H9 (cell line): ENCODE measurements around the gene MALRD1. TPM values are rescaled to one million over a fixed set of nuclear protein-coding genes. Genes with fewer than 3 reads are reported as not detected.

Source experiments
- DNase-seq: peaks from one replicate; pipeline ENCODE4 v3.0.0-alpha.2; 2017
- H2AFZ ChIP-seq: one replicate; pipeline ENCODE4 v1.6.1; 2013; ENCODE audit warnings: mild to moderate bottlenecking, low read length, control low read depth, moderate library complexity
- H2AK5ac ChIP-seq: 2 replicates; pipeline ENCODE4 v1.6.1; 2013; ENCODE audit warnings: low read length, control low read depth, mixed read lengths; ENCODE audit not compliant: insufficient read length
- H2BK120ac ChIP-seq: one replicate; pipeline ENCODE4 v1.6.1; 2013; ENCODE audit warnings: low read depth, mild to moderate bottlenecking, low read length, control low read depth, inconsistent platforms; ENCODE audit not compliant: poor library complexity, severe bottlenecking
- H2BK12ac ChIP-seq: 2 replicates; pipeline ENCODE4 v1.6.1; 2013; ENCODE audit warnings: low read length, control low read depth, mixed read lengths, low read depth; ENCODE audit not compliant: insufficient read length
- H2BK15ac ChIP-seq: 2 replicates; pipeline ENCODE4 v1.6.1; 2013; ENCODE audit warnings: low read depth, low read length, control low read depth
- H2BK20ac ChIP-seq: one replicate; pipeline ENCODE4 v1.6.1; 2013; ENCODE audit warnings: low read depth, mild to moderate bottlenecking, low read length, control low read depth, inconsistent platforms; ENCODE audit not compliant: poor library complexity, severe bottlenecking
- H2BK5ac ChIP-seq: 2 replicates; pipeline ENCODE4 v1.6.1; 2013; ENCODE audit warnings: low read length, control low read depth, mixed read lengths; ENCODE audit not compliant: insufficient read length
- H3K14ac ChIP-seq: 2 replicates; pipeline ENCODE4 v1.6.1; 2013; ENCODE audit warnings: low read length, control low read depth; ENCODE audit not compliant: insufficient read depth
- H3K18ac ChIP-seq: 2 replicates; pipeline ENCODE4 v1.6.1; 2013; ENCODE audit warnings: low read depth, mild to moderate bottlenecking, mixed read lengths, low read length, control low read depth; ENCODE audit not compliant: insufficient read length
- H3K23ac ChIP-seq: 2 replicates; pipeline ENCODE4 v1.6.1; 2013; ENCODE audit warnings: low read length, control low read depth, mixed read lengths, low read depth; ENCODE audit not compliant: insufficient read length
- H3K23me2 ChIP-seq: 2 replicates; pipeline ENCODE4 v1.6.1; 2013; ENCODE audit warnings: low read depth, mild to moderate bottlenecking, mixed read lengths, low read length, control low read depth; ENCODE audit not compliant: insufficient read length, poor library complexity, severe bottlenecking
- H3K27ac ChIP-seq: 2 replicates; pipeline ENCODE4 v1.5.1; 2013; ENCODE audit warnings: low read length, control low read depth, mixed read lengths, low read depth; ENCODE audit not compliant: insufficient read length
- H3K27me3 ChIP-seq: 2 replicates; pipeline ENCODE4 v1.6.1; 2013; ENCODE audit warnings: low read length, control low read depth, inconsistent platforms; ENCODE audit not compliant: insufficient read depth
- H3K4ac ChIP-seq: 2 replicates; pipeline ENCODE4 v1.6.1; 2013; ENCODE audit warnings: low read depth, mild to moderate bottlenecking, control low read depth, inconsistent platforms, low read length, moderate library complexity
- H3K4me1 ChIP-seq: 2 replicates; pipeline ENCODE4 v1.6.1; 2013; ENCODE audit warnings: low read length, control low read depth, inconsistent platforms; ENCODE audit not compliant: insufficient read depth
- H3K4me2 ChIP-seq: 2 replicates; pipeline ENCODE4 v1.6.1; 2013; ENCODE audit warnings: low read length, control low read depth, mixed read lengths; ENCODE audit not compliant: insufficient read length, insufficient read depth
- H3K56ac ChIP-seq: 2 replicates; pipeline ENCODE4 v1.6.1; 2013; ENCODE audit warnings: low read depth, mild to moderate bottlenecking, mixed read lengths, low read length, control low read depth; ENCODE audit not compliant: insufficient read length
- H3K79me1 ChIP-seq: 2 replicates; pipeline ENCODE4 v1.6.1; 2013; ENCODE audit warnings: low read depth, mild to moderate bottlenecking, moderate library complexity, low read length, control low read depth, inconsistent platforms; ENCODE audit not compliant: insufficient read depth, poor library complexity, severe bottlenecking
- H3K79me2 ChIP-seq: 2 replicates; pipeline ENCODE4 v1.6.1; 2013; ENCODE audit warnings: low read length, control low read depth, inconsistent platforms; ENCODE audit not compliant: insufficient read depth
- H3K9ac ChIP-seq: 2 replicates; pipeline ENCODE4 v1.6.1; 2013; ENCODE audit warnings: low read length, control low read depth, mixed read lengths; ENCODE audit not compliant: insufficient read length; ENCODE audit errors: extremely low read depth
- H3K9me3 ChIP-seq: one replicate; pipeline ENCODE4 v1.6.1; 2013; ENCODE audit warnings: low read depth, low read length, inconsistent platforms; ENCODE audit not compliant: control insufficient read depth
- H3T11ph ChIP-seq: one replicate; pipeline ENCODE4 v1.6.1; 2013; ENCODE audit warnings: mild to moderate bottlenecking, low read length, control low read depth, inconsistent platforms
- H4K20me1 ChIP-seq: one replicate; pipeline ENCODE4 v1.6.1; 2013; ENCODE audit not compliant: control insufficient read depth, insufficient read length, insufficient read depth
- H4K5ac ChIP-seq: 2 replicates; pipeline ENCODE4 v1.6.1; 2013; ENCODE audit warnings: low read depth, mild to moderate bottlenecking, mixed read lengths, low read length, control low read depth; ENCODE audit not compliant: insufficient read length
- H4K8ac ChIP-seq: replicated peaks from 2 replicates; pipeline ENCODE4 v1.6.1; 2013; ENCODE audit warnings: low read length, control low read depth, mixed read lengths, low read depth; ENCODE audit not compliant: insufficient read length
- H4K91ac ChIP-seq: 2 replicates; pipeline ENCODE4 v1.6.1; 2013; ENCODE audit warnings: low read depth, mild to moderate bottlenecking, moderate library complexity, mixed read lengths, low read length, control low read depth; ENCODE audit not compliant: insufficient read length
- H3K27ac Mint-ChIP-seq, 3 experiments: 2 replicates in 2 of 3; 3 replicates in 1 of 3; pipeline ENCODE4 v1.8.0; 2020 to 2021; ENCODE audit warnings: mixed read lengths in 3 of 3, mild to moderate bottlenecking in 1 of 3, moderate library complexity in 1 of 3
- H3K27me3 Mint-ChIP-seq: 2 replicates; pipeline ENCODE4 v1.8.0; 2021; ENCODE audit warnings: low read depth, mild to moderate bottlenecking, moderate library complexity, mixed read lengths
- H3K36me3 Mint-ChIP-seq, 3 experiments: 2 replicates in 2 of 3; 3 replicates in 1 of 3; pipeline ENCODE4 v1.8.0; 2020 to 2021; ENCODE audit warnings: low read depth in 3 of 3, mixed read lengths in 3 of 3; ENCODE audit not compliant: insufficient read depth in 1 of 3
- H3K4me1 Mint-ChIP-seq, 2 experiments: 2 replicates each; pipeline ENCODE4 v1.8.0; 2020; ENCODE audit warnings: mixed read lengths in 2 of 2
- H3K4me3 Mint-ChIP-seq, 2 experiments: 2 replicates in 1 of 2; 3 replicates in 1 of 2; pipeline ENCODE4 v1.8.0; 2020 to 2021; ENCODE audit warnings: mild to moderate bottlenecking in 2 of 2, mixed read lengths in 2 of 2, moderate library complexity in 1 of 2
- H3K9me3 Mint-ChIP-seq, 2 experiments: 2 replicates in 1 of 2; 3 replicates in 1 of 2; pipeline ENCODE4 v1.8.0; 2020; ENCODE audit warnings: mild to moderate bottlenecking in 2 of 2, mixed read lengths in 2 of 2, moderate library complexity in 1 of 2
- WGBS: extraction: QIAGEN DNeasy Blood & Tissue Kit; methylation state at CpG from one replicate; pipeline ENCODE4 v1.1.7; 2013; ENCODE audit warnings: missing lambda C conversion rate, low lambda C conversion rate, mixed read lengths; ENCODE audit not compliant: insufficient read length; ENCODE audit errors: extremely low coverage; 5-methylcytosine and 5-hydroxymethylcytosine counted together
- total RNA-seq: library from RNA; stranded (reverse); gene quantifications from 2 replicates; pipeline ENCODE4 v1.2.1, GENCODE V29; 2021
- TF ChIP-seq, protein P1 (sequence below): fragments of 200-600 bp; sonication (generic); conservative IDR thresholded peaks from 3 replicates; pipeline ENCODE4 v1.8.0; 2021; ENCODE audit warnings: antibody characterized with exemption, mild to moderate bottlenecking

MALRD1 gene
- total RNA-seq, 1 experiment from 2014 or later, result 0.20 TPM

DNA sequence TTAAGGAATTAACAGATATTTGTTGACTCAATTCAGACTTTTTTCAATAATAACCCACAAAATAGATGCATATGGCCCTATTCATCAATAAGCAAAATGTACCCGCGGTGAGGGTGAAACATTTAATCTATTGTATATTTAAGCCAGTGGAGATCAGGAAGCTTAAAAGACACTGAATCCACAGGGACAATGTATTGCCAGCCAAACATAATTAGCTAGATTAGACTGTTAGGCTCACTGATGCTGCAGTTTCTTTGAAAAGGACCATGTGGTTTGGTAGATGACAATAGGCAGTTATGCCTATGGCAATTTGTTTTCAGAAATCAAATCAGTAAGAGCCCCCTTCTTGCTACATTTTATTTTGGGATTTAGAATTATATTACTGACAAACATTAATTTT, 680.4 kb downstream of the MALRD1 start:
- H2BK120ac ChIP-seq, result no peak overlapping the region
- H3K9ac ChIP-seq, result no peak overlapping the region
- H2AK5ac ChIP-seq, result no peak overlapping the region
- WGBS, result no CpG with 5 or more reads among the region's 2 CpGs
- no peak overlapping the region for H3T11ph ChIP-seq
- no peak overlapping the region for H2AFZ ChIP-seq
- H3K36me3 Mint-ChIP-seq, result peaks cover 0 to 2% (median 0%) of the 10 kb centered on the region in 3 experiments; a peak in 2 of 7 replicates
- H3K27ac Mint-ChIP-seq, result no peak overlapping the region
- no peak overlapping the region for H2BK15ac ChIP-seq
- no peaks in the 10 kb centered on the region for H3K27me3 ChIP-seq
- no peak overlapping the region for H2BK12ac ChIP-seq
- no peak overlapping the region for H2BK5ac ChIP-seq
- TF ChIP-seq, protein P1, sequence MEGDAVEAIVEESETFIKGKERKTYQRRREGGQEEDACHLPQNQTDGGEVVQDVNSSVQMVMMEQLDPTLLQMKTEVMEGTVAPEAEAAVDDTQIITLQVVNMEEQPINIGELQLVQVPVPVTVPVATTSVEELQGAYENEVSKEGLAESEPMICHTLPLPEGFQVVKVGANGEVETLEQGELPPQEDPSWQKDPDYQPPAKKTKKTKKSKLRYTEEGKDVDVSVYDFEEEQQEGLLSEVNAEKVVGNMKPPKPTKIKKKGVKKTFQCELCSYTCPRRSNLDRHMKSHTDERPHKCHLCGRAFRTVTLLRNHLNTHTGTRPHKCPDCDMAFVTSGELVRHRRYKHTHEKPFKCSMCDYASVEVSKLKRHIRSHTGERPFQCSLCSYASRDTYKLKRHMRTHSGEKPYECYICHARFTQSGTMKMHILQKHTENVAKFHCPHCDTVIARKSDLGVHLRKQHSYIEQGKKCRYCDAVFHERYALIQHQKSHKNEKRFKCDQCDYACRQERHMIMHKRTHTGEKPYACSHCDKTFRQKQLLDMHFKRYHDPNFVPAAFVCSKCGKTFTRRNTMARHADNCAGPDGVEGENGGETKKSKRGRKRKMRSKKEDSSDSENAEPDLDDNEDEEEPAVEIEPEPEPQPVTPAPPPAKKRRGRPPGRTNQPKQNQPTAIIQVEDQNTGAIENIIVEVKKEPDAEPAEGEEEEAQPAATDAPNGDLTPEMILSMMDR, result no peak
- no peak overlapping the region for H2BK20ac ChIP-seq
- H4K8ac ChIP-seq, result no peak overlapping the region
- no peaks in the 10 kb centered on the region for H3K4me1 Mint-ChIP-seq
- H3K9me3 ChIP-seq, result no peaks in the 10 kb centered on the region
- H3K14ac ChIP-seq, result no peak overlapping the region
- no peak overlapping the region for H3K4me3 Mint-ChIP-seq
- no peaks in the 10 kb centered on the region for H3K4me1 ChIP-seq
- no peaks in the 10 kb centered on the region for H3K79me1 ChIP-seq
- H4K91ac ChIP-seq, result no peak overlapping the region
- no peak for DNase-seq
- H3K79me2 ChIP-seq, result no peaks in the 10 kb centered on the region
- H3K56ac ChIP-seq, result no peak overlapping the region
- no peak overlapping the region for H3K4ac ChIP-seq
- no peak overlapping the region for H3K18ac ChIP-seq
- no peak overlapping the region for H3K4me2 ChIP-seq
- no peak overlapping the region for H3K27ac ChIP-seq
- no peaks in the 10 kb centered on the region for H4K20me1 ChIP-seq
- no peak overlapping the region for H4K5ac ChIP-seq
- no peak overlapping the region for H3K23ac ChIP-seq
- no peaks in the 10 kb centered on the region for H3K27me3 Mint-ChIP-seq
- no peaks in the 10 kb centered on the region for H3K23me2 ChIP-seq
- H3K9me3 Mint-ChIP-seq, result peaks cover 0 to 3% of the 10 kb centered on the region in 2 experiments; a peak in 2 of 5 replicates
